ENCODE data around the gene HLCS.

GRCh38 chr21:36811762-36812161 is 154.7 kb downstream of the HLCS start:
- TF ChIP-seq CTCF (conservative IDR thresholded peaks at IDR 0.05; ENCODE audit: low read depth, low read length) (no peak), POLR2A (IDR thresholded peaks at IDR 0.05; ENCODE audit: low read depth, low read length) (no peak), CEBPB (IDR thresholded peaks at IDR 0.05; ENCODE audit: low read depth, low read length) (no peak), MXI1 (IDR thresholded peaks at IDR 0.05; ENCODE audit: borderline replicate concordance, low read depth, low read length) (no peak), USF2 (IDR thresholded peaks at IDR 0.05; ENCODE audit: low read depth, low read length) (no peak), RCOR1 (IDR thresholded peaks at IDR 0.05; ENCODE audit: insufficient replicate concordance, low read length) (no peak), RFX5 (IDR thresholded peaks at IDR 0.05; ENCODE audit: low read depth, low read length) (no peak), MAFK (IDR thresholded peaks at IDR 0.05; ENCODE audit: low read depth, low read length) (no peak), RAD21 (IDR thresholded peaks at IDR 0.05; ENCODE audit: low read length) (no peak), FOS (IDR thresholded peaks at IDR 0.05; ENCODE audit: low read depth, low read length) (no peak), BHLHE40 (IDR thresholded peaks at IDR 0.05; ENCODE audit: low read depth, low read length) (no peak), NFE2L2 (IDR thresholded peaks at IDR 0.05; ENCODE audit: low read depth, low read length) (no peak)

Measured in IMR-90 (cell line).